GM12892 (cell line): ENCODE data around the gene CRISPLD2.

Experiments
- POLR2A ChIP-seq: IDR thresholded peaks from 2 replicates; pipeline ENCODE4 v1.6.1; 2011; ENCODE audit warnings: low read depth, low read length, control low read depth
- POLR2AphosphoS5 ChIP-seq: IDR thresholded peaks from 2 replicates; pipeline ENCODE4 v1.6.1; 2011; ENCODE audit warnings: low read depth, low read length, control low read depth
- TAF1 ChIP-seq: IDR thresholded peaks from 2 replicates; pipeline ENCODE4 v1.6.1; 2011; ENCODE audit warnings: low read depth, mild to moderate bottlenecking, control low read depth, low read length, borderline replicate concordance

DNA sequence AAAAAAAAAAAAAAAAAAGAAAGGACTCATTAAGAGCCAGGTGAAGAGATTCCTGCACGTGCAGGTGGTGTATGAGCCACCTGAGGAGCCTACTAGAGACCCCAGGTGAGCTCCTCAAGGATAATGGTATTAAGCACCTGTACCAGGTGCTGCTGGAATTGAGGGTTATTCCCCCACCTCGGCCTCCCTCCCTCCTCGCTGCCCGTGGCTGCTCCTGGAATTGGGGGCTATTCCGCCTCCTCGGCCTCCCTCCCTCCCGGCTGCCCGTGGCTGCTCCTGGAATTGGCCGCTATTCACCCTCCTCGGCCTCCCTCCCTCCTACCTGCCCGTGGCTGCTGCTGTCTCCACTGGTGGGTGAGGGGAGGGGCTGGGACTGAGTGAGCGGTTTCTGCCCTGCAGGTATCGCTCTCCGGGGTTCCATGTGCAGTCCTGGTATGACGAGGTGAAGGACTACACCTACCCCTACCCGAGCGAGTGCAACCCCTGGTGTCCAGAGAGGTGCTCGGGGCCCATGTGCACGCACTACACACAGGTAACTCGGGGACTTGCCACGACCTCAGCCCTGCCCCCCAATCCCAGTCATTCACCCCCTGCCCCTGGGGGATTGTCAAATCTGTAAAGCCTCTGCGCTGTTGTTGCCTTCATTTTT lies 29.3 kb downstream of the CRISPLD2 start:
- no peak for TF ChIP-seq TAF1
- TF ChIP-seq POLR2A: no peak
- TF ChIP-seq POLR2AphosphoS5: no peak
